HCEC 1CT (cell line): ENCODE results near the gene CD5L.
A peak's percentile ranks its signal among the peaks of the same experiment; 100 is the strongest.

Experiments used
- DNase-seq: peaks from one replicate; pipeline ENCODE4 v3.0.0-alpha.2; 2017

The CD5L gene

DNA sequence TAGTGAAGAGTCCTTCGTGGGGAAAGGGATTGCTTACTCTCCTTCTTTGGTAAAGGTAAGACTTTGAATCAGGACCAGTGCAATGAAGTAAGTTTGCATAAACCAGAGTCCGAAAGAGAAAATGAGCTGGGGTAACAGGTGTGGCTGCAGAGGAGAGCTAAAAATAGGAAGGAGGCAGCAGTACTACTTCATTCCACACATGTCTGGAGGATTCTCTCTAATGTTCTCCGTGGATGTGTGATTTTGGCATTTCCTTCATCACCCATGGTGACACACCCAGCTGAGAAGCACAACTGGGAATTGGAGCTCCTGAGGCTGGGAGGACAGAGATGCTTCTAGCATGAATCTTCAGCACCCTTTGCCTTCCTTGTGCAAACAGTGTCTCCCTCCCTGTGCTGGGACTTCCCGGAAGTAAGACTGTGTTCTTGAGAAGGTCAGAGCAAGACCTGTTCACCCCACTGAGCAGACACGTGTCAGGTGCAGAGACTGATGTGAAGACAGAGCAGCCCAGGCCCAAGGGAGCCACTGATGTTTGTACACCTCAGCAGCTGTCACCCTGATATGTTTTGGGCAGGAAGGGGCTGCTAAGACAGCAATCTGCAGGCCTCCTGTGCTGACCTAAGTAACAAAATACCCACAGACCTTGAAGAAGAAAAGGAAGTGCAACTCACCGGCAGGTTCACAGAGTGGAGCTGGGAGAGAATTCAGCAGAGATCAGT lies 35.0 kb downstream of the CD5L start:
- no peak for DNase-seq

DNA sequence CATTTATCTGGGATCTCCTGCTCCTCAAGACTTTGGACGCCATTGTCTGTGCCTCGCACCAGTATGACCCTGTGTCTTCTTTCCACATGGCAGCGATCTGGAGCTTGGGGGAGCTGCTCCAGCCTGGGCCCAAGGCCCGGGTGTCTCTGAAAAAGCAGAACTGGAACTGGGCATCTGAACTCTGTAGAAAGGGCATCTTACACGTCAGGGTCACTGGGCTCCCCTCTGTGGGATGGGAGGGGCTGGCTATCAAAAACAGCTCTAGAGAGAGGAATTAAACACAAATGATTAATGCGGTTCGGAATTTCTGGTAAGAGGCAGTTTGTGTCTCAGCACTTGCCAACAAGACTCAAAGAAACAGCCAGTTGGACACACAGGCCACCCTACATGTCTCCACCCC lies 37.8 kb downstream of the CD5L start:
- DNase-seq = no peak

DNA sequence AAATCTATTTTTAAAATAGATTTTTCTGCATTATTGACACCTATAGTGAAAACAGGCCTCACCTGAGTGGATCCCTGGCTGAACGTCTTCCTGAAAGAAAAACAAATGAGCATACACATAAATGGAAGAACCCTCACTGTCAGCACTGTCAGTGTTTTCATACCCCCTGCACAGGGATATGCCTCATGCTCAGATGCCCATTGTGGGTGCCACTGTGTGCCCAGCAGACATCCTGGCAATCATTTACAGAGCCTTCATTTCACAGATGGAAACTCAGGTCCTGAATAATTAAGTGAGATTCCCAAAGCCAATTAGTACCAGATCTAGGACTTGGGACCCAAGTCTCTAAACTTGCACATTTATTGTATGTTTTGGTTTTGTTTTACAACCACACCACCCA lies 41.6 kb downstream of the CD5L start:
- no peak for DNase-seq

DNA sequence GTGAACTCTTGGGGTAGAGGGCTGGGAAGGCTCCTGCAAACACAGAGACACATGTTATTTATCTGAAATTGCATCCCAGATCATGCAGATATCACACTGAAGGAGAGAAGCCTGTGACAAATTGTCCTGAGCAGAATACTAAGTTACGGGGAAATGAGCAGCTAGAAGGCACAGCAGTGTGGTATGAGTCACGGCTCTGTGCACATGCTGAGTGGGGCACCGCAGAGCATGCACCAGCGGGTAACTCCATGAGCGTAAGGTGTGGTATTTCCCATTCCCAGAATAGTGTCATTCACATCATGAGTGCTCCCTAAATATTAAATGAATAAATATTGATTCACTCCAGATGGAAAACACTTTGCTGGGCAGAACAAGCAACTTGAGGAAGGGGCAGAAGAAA lies 43.4 kb downstream of the CD5L start:
- peak; percentile 1 for DNase-seq

DNA sequence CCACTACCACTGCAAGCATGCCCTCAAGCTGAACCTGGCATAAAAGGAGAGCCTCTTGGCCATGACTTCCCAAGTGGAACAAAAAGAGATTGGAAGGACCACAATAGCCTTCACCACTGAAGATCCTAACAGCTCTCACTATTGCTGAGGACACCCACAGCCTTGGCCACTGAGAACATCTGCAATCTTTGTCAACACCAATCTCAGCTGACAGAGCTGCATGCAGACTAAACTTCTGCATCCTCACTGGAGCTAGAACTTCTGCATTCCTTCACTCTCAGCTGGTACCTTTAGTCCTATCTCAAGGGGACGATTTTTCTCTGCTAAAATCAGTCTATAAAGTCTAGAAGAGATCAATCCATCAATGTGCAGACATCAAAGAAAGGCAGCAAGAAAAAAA lies 56.4 kb downstream of the CD5L start:
- DNase-seq = no peak

DNA sequence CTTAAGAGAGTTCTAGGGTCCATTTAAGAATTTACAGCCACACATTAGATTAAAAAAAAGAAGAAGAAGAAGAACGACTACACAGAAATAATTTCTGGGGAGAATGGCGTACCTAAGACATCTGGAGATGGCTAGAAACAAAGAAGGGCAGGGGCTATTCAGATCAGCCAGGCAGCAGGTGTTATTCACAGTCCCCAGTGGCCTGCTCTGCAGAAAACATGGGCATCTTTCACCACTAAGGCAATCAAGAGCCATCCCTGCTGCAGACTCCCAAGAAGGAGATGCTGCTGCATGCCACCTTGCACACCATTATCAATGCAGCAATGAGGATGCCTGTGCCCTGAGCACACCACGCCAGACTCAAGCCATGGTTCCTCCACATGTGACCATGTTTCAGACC lies 56.8 kb downstream of the CD5L start:
- DNase-seq = no peak

DNA sequence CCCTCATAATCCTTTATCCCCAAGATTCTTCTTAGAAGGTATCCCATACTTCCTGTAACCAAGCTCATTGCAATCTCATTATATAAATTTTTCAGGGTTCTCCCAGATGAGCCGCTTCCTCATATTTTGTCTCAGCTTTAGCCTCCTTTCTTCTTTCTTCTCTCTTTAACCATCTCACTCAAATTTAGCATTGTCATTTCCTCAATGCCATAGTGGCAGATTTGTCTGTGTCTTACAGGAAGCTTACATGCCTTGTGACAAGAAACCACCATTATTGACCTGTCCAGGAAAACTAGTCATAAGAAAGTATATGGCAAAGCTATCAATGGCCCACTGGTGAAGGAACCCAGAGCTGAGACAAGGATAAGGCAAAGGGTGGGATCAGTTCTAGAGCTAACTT lies 58.7 kb downstream of the CD5L start:
- no peak for DNase-seq

DNA sequence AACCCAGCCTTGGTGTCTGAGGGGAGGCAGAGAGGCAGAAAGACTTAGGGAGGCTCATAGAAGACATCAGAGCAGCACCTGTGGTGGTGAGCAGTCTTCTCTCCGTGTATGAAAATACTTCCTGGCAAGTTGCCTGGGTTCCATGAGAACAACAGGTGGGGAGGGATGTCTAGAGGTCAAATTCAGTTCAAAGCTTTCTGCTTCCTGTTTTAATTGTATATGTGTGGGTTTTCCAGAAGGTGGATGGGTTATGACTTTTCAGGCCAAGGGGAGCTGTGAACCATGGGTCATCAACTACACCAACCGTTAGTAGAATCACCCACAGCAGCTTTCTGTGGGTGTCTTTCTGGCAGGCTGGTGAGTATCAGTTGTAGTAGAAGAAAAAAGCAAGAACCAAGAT lies 60.6 kb downstream of the CD5L start:
- no peak for DNase-seq
